Hematopoietic multipotent progenitor cell (in vitro differentiated cells): ENCODE measurements around the gene CISH. TPM values are rescaled to one million over a fixed set of nuclear protein-coding genes. Genes with fewer than 3 reads are reported as not detected.

ENCODE experiments used
- DNase-seq, 3 donors: peaks; one replicate each; pipeline ENCODE4 v3.0.0-alpha.2; 2011 to 2015; ENCODE audit warnings: low read depth in 2 of 3, low spot score in 2 of 3
- total RNA-seq: library from RNA; depleted of rRNA; stranded (reverse); fragments of >200 nt; gene quantifications from one replicate; pipeline ENCODE4 v1.2.3, GENCODE V29; 2012

The CISH gene
- total RNA-seq, 1 donor = 17.8 TPM

DNA sequence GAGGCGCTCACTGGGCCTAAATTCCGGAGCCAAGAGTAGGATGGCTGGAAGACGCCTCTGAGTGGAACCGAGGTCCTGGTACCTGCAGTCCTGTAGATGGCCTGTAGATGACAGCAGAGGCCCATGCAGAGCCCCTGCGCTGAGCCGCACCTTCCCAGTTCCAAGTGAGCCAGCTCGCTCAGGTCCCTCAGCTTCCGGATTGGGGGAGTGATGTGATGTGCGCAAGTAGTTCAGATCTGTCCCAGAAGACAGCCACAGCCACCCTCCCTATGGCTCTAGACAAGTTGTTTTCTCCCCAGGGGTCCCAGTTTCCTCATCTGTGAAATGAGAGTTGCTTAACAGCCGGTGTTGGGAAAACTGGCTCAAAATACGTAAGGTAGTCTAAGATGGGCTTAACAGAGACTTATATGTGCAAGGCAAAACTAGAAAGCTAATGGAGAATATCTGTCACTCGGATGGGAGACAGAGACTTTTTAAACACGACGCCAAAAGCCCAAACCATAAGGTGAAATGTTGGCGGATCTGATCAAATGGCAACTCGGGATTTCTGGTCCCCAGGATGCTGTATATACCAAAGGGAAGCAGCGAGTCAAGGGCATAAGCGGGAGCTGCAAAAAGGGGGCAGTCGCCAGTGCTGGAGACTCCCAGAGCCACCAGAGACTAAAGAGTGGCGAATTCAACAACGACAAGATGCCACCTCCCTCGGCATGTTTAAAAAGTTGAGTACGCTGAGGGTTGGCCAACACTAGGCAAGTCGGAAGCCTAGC, 4.6 kb upstream of the CISH start:
- DNase-seq = peak; percentile 59 to 85 (median 80)

DNA sequence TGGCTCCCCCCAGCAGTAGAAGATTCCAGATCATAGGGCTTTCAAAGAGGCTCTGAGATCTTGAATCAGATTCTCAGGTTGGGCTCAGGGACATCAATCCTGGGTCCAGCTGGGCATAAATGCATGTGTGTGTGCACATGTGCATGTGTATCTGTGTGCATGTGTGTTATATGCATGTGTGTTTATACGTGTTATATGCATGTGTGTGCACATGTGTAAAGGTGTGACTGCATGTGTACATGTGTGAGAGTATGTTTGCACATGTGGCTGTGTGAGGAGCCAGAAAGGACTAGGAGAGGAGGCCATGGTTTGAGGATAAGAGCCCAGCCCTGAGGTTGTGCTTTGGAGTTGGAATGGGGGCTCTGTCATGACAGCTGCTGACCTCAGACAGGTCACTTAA, 3.6 kb upstream of the CISH start:
- no peak for DNase-seq

DNA sequence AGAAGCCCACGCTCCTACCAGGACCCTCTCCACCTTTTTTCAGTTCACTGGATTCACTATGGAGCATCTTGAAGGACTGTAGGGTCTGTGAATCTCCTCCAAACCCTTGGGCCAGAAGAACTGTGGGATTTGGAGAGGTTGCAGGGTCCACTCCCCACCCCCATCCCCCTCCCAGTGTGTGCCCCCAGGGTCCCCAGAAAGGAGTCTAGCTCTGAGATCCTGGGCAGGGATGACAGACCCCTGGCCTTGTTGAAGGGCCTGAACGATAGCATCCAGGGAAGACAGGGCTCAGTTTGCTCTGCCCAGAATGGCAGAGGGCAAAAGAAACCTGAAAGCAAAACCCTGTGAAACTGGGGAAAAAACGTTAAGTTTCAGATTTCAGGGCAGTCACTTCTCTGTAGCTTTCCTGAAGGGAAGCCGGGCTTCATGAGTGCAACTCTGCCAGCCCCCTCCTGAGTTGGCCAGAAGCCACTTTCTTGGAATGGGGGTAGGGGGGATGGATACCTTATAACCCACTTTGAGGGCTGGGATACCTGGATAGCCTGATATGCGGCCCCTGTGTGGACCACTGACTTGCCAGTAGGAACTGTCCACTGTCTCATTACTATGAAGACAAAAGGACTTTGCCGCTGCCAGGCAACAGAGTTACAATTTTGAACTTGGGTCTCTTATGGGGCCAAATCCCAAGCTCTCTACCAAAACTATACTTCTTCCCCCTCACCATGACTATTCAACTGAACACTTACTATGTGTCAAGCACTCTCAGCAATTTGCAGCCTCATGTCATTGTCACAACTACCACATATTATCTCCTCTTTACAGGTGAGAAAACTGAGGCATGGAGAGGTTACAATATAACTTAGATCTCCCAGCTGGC, 1.6 kb upstream of the CISH start:
- no peak for DNase-seq

DNA sequence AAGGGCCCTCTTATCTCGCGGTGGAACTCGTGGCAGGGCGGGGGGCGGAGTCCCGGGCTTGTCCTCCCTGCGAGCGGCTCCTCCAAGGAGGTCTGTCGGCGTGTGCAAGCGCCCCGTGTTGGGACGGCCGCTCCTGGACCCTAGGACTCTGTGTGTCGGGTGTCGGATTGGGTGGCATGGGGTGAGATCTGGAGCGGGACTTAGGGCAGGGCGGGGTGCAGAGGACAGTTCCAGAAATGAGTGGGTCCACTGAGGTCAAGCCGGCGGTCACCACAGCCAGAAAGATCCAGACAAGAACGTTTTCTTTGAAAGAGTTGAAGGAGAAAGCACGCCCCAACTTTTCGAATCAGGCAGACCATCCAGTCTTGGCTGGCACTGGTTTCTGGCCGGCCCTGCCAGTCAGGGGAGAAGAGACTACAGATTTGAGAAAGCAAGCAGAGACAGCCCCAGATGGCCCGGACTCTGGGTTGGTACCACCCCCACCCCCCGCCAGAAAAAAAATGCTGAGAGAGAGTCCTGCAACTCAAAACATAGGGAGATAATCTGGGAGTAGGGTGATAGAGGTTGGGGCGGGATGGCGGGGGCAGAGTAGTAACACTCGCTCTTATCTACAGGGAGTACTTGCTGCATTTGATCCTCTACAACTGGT, 784 bp upstream of the CISH start:
- DNase-seq = no peak

DNA sequence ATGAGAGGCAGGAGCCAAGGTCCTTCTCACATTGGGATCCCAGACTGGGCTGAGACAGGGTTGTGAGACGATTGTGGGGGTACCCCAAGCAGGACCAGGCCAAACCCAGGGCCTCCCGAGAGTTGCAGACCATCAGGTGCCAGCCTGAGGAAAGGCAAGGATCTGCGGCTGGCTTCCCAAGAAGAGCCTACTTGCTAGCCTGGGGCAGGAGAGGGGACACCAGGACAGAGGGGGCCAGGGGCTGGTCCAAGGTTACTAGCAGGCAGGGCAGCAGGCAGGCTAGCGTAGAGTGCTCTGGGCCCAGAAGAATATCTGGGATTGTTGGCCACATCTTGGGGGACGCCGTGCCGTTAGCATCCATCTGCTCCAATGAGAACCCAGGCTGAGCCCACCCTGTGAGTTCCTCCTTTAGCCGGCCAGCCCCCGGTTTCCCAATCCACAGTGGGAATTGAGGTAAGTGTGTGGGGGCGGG, 546 bp downstream of the CISH start:
- peak in 1 of 3 donors; percentile 23 for DNase-seq

DNA sequence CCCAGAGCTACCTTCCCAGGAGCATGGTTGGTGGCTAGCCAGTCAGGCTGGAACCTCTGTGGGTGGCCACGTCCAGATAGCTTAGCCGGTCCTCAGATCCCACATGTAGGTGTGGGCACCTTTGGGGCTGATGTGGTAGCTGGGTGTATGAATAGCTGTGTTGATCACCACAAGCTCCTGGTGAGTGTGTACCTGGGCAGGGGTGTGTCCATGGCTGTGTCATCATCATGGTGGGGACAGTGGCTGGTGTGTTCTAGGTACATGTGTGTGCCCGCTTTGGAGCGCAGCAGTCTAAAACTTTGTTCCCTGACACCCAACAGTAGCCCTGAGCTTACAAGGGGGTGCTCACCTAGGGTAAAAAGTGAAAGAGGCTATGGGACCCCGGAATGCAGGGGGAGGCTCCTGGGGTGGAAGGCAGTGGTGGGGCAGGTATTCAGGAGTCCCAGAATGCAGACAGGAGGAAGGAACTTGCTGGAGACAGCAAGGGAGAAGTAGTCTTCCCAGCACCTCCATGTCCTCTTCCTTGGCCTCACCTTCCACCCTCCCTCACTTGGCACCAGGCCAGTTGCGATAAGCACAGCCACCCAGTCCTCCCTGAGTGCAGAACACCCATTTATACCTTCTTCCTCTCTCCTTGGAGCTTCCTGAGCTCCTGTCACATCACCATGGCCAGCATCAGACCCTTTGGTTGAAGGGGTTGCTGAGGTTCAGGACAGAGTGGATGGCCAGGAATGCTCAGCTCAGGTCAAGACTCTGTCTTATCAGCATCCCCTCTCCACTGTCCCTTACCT, 1.2 kb downstream of the CISH start:
- no peak for DNase-seq

DNA sequence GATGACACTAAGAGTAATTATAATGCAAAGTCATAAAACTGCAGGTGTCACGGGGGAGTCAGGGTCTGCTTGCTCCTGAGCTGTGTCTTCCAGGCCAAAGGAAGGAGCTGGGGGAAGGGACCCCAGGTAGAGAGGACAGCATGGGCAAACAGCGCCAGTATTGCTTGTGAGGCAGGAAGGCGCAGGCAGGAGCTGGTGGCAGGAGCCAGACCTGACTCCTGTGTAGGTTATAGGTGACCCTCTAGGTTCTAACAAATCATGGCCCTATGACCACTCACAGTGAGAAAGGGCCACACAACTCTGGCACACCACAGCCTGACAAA, 1.9 kb downstream of the CISH start:
- no peak for DNase-seq

DNA sequence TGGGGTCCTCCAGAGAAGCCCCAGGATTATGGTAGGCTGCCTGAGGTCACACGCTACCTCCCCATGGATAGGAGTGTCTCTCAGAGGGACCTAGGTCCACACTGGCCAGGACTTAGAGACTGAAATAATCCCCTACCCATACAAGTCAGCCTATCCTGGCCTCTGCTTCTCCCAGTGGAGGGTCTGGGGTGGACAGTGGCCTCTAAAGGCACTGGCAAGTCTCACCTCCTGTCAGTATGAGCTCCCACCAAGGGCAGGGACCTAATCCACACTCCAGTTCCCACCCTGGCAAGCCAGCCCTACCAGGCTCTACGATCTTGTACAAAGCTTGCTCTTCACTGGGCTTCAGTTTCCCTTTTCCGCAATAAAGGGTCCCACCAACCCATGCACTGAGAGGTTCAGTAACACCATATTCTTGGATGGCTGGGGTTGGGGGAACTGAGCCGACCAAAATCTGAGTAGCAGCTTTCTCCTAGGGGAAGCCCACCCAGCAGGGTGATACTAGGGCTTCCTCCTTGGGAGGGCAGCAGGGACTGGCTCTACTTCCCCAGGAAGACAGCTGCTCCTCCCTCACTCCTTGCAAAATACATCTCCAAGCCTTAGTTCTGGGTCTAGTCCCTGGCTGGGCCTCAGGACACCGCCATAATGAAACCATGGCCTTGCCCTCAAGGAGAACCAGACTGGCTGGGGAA, 2.4 kb downstream of the CISH start:
- no peak for DNase-seq

DNA sequence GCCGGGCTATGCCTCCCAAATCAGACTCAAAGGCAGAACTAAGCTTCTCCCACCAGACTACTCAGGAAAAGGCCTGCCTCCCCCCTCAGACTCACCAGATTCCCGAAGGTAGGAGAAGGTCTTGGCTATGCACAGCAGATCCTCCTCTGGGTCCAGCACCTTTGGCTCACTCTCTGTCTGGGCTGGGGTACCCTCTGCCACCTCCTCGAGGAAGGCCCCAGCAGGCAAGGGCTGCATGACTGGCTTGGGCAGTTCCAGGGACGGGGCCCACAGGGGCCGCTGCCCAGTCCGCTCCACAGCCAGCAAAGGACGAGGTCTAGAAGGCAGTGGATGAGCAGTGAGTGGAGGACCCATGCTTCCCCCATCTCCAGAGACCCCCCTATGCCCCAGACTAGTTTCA, 3.3 kb downstream of the CISH start:
- DNase-seq = no peak

DNA sequence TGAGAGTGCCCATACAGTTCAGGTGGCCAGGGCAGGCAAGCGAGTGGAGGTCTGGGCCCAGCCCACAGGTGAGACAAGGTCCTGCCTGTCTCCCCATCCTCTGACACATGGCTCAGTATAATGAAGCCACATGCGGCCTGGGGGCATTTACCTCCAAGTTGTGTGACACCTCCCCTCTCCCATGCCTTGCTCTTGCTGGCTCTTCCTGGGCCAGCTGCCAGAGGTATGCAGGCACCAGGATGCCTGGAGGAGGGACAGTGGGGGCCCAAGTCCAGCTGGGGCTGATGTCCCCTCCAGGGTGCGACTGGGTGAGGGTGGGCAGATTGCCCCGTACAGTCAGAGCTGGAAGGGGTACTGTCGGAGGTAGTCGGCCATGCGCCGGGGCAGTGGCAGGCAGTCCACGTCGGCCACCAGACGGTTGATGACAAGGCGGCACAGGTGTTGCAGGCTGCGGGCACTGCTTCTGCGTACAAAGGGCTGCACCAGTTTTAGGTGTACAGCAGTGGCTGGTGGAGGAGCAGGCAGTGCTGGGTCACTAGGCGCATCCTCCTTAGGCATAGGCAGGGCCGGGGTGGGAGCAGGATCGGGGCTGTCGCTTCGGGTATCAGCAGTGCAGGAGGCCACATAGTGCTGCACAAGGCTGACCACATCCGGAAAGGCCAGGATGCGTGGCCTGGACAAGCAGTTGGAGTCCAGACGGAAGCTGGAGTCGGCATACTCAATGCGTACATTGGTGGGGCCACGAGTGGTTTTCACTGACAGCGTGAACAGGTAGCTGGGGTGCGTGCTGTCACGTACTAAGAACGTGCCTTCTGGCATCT, 4.1 kb downstream of the CISH start:
- DNase-seq = no peak

DNA sequence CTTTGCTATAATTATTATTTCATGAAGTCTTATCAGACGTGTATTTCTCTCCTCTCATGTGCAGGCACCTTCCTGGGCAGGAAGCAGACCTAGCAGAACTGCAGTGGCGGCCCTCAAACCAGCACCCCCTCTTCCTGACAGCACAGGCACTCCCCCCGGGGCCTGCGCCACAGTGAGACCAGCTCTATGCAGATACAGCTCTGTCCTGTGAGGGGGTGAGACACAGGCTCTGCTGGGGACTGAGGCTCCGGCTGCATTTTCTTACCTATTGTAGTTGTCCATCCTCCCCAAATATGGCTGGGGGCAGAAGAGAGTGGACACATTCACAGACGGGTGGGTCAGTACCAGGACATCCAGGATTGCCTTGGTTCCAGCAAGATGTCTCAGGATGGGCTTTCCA, 5.0 kb downstream of the CISH start:
- DNase-seq = peak in 1 of 3 donors; percentile 63

DNA sequence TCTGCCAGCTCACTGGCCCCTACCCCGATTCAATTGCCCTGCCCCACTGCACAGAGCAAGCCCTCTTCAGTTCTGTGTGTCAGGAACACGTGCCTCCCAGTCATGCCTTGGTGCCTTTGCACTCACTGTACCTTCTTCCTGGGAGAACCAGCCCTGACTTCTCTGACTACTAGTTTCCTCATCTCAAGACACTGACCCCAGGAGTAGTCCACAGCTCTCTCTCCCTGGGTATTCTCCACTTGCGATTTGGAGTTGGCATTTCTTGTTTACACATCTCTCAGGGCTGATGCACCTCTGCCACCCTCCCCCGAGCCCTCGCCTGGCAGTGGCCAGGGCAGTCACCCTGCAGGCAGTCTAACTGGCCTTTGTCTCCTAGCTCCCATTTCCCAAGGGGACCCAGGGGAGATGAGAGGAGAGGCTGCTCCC, 5.7 kb downstream of the CISH start:
- DNase-seq = no peak

DNA sequence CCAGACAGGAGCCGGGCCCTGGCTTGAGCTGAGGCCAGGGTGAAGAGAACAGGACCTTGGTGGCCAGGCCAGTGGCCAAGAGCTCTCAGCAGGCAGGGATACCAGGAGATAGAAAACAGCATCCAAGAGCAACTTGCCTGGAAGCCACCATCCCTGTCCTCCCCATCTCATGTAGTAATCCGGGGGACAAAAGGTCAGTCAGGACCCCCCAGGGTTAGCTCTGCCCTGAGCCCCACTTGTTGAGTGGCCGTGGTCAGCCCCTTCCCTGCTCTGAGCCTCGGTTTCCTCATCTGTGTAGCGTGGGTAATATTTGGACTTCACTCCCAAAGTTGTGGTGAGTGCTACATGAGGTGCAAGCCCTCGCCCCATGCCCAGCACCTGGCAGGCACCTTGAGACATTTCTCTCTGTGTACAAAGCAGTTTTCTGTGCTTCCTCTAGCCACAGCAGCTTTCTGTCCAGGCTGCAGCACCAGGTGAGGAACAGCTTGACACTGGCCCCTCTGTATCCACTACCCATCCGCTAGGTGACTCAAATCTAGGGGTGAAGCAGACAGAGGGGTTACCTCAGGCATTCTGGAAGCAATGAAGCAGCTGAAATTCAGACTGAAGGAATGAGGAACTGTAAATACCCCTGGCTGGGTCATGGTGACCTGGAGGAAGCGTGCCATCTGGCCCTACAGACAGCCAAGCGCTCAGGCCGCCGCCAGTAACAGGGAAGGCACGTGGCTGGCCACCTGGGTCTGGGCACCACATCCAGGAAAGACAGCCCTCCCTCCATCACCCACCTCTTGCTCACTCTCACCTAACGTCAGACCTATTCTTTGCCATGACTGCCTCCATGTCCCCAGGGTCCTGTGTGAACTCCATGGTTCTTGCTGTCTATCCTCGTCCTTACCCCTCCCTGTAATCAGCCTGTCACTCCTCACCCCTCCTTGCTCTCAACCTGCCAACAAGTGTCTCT, 6.7 kb downstream of the CISH start:
- peak in 2 of 3 donors; percentile 73 to 77 for DNase-seq

DNA sequence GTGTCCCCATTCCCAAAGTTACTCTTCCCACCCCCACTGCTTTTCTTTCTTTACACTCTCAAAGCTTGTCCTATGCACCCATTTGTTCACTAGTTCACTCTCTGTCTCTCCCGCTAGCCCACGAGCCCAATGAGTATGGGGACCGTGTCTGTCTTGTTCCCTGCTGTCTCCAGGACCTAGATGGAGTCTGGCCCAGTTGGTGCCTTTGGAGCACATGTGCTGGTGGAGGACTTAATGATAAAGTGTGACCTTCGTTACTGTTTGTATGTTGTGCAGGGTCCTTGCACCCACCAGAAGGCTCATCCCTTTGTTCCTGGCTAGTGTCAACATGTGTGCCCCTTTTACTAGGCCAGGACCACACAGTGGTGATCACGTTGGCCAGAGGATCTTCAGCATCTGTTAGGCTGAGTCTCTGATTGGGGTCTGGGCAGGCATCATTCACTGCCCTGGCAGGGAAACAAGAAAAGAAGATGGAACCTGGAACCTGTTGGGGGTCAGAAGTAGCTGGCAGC, 7.4 kb downstream of the CISH start:
- no peak for DNase-seq

DNA sequence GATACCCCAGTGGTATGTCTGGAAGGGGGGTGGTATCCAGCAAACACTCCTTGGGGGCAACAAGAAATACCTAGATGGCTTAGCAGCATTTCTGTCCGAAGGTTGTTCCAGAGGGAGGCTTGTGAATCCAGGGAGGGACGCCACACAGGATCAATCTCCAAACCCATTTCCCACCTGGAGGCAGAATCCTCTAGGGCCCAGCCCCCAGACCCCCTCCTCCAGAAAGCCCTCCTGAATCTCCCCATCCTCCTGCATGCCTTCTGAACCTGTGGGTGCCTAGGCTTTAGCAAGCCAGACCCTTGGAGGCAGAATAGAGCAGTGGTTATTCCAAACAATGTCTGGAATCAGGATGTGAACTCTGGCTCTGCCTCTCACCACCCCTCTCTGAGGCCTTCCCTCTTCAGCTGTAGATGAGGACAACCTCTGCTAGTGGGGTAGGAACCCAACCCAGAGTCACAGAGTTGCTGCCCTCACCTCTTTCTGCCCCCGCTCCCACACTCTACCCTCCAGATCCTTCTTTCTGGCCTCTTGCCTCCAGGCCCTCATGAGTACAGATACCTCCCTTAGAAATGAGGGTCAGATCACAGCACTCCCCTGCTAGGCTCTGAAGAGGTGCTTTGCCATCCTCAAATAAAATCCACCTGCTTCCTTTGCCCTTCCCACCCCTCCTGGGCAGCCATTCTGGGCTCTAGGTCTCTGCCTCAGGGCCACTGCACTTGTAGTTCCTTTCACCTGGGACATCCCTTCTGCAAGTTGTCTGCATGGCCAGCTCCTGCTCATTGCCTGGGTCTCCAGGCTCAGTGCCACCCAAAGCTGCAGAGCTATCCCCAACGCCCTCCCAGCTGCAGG, 8.1 kb downstream of the CISH start:
- no peak for DNase-seq

DNA sequence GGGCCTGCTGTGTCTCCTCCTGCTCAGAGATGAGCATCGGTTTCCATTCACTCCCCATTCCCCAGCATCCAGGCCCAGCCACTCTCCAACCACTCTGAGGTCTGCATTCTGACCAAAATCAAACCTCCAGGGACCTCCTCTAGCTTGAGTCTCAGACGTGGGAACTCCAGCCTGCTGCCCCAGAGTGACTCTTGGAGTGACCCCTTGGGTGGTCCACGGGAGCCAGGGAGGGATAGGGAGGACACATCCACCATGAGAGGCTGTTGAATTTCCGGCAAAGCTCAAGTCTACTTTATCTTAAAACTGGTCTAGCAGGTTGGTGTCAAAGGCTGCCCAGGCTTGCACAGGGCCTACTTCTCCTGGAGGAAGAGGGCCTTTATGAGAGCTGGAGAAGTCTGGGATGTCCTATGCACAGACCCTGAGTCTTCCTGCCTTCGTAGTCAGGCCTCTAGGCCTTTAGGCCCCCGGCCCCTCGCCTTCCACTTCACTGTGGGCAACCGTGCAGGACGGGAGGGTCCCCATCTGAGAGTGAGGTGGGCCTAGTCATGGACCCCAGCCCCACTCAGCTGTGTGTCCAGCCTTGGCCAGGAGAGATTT, 8.9 kb downstream of the CISH start:
- DNase-seq = no peak
